ENCODE results near the gene CHST11.

GRCh38 chr12:104503191-104503590, 46.4 kb downstream of the CHST11 start:
- TF ChIP-seq POLR2A (IDR thresholded peaks at IDR 0.05) (no peak), POLR2AphosphoS5 (IDR thresholded peaks at IDR 0.05) (no peak)

All from sigmoid colon (tissue), 4 donors.